OCI-LY7 (cell line): ENCODE data around the gene MCL1. TPM values are rescaled to one million over a fixed set of nuclear protein-coding genes. Genes with fewer than 3 reads are reported as not detected.

Experiments used
- BruUV-seq: library from RNA; stranded (reverse); fragments of 400-500 nt; replicated peaks from 2 replicates; lab custom pipeline; 2021; lab: Mats Ljungman, UMichigan
- CTCF ChIA-PET: fragments of 300-600 bp; sonication (Branson Sonifier 250); formaldehyde crosslinking; loops from one replicate; lab custom pipeline; 2022; ENCODE audit warnings: antibody characterized with exemption; ENCODE audit not compliant: unreplicated experiment; lab: Charles Lee
- POLR2A ChIA-PET: fragments of 300-600 bp; sonication (Branson Sonifier 250); formaldehyde crosslinking; loops from one replicate; lab custom pipeline; 2022; ENCODE audit warnings: antibody characterized with exemption; lab: Charles Lee
- DNase-seq: peaks from one replicate; pipeline ENCODE4 v3.0.0-alpha.2; 2015; ENCODE audit warnings: low spot score
- H2AFZ ChIP-seq: fragments of 200-600 bp; sonication (generic), shearing (Covaris generic); 2 replicates; pipeline ENCODE4 v1.6.1; 2014; ENCODE audit warnings: mild to moderate bottlenecking, antibody characterized with exemption, low read length, moderate library complexity
- H3K27ac ChIP-seq: fragments of 200-600 bp; sonication (generic); 2 replicates; pipeline ENCODE4 v1.5.1; 2014; ENCODE audit warnings: mixed run types, low read depth, mild to moderate bottlenecking, moderate library complexity, low read length, inconsistent platforms; ENCODE audit not compliant: poor library complexity, severe bottlenecking
- H3K36me3 ChIP-seq: fragments of 200-600 bp; sonication (generic); 2 replicates; pipeline ENCODE4 v1.6.1; 2014; ENCODE audit warnings: mild to moderate bottlenecking, antibody characterized with exemption, low read length, moderate library complexity, mixed read lengths; ENCODE audit not compliant: insufficient read depth
- H3K4me1 ChIP-seq: fragments of 200-600 bp; sonication (generic); 2 replicates; pipeline ENCODE4 v1.5.1; 2014; ENCODE audit warnings: mild to moderate bottlenecking, low read length; ENCODE audit not compliant: insufficient read depth, poor library complexity, severe bottlenecking
- H3K4me2 ChIP-seq: fragments of 200-600 bp; sonication (generic); 2 replicates; pipeline ENCODE4 v1.6.1; 2014; ENCODE audit warnings: mild to moderate bottlenecking, low read length
- H3K4me3 ChIP-seq: fragments of 200-600 bp; sonication (generic); 2 replicates; pipeline ENCODE4 v1.5.1; 2014; ENCODE audit warnings: mild to moderate bottlenecking, low read depth, low read length; ENCODE audit not compliant: poor library complexity, severe bottlenecking
- H3K79me2 ChIP-seq: fragments of 200-600 bp; sonication (generic); 2 replicates; pipeline ENCODE4 v1.6.1; 2016; ENCODE audit warnings: low read depth, mild to moderate bottlenecking, low read length, moderate library complexity, mixed read lengths; ENCODE audit not compliant: insufficient read depth
- H3K9me2 ChIP-seq: fragments of 200-600 bp; sonication (generic); 2 replicates; pipeline ENCODE4 v1.6.1; 2016; ENCODE audit warnings: mild to moderate bottlenecking, low read length, mixed read lengths; ENCODE audit not compliant: insufficient read depth
- H3K9me3 ChIP-seq: fragments of 200-600 bp; sonication (generic); 2 replicates; pipeline ENCODE4 v1.6.1; 2014; ENCODE audit warnings: mild to moderate bottlenecking, mixed run types, low read length, mixed read lengths
- H4K20me1 ChIP-seq: fragments of 200-600 bp; sonication (generic); 2 replicates; pipeline ENCODE4 v1.6.1; 2014; ENCODE audit warnings: mild to moderate bottlenecking, antibody characterized with exemption, low read length, moderate library complexity, mixed read lengths; ENCODE audit not compliant: insufficient read depth
- CTCF ChIP-seq: fragments of 200-600 bp; sonication (generic); conservative IDR thresholded peaks from 2 replicates; pipeline ENCODE4 v1.5.1; 2014; ENCODE audit warnings: mild to moderate bottlenecking, antibody characterized with exemption, low read length, moderate library complexity, mixed read lengths
- EZH2phosphoT487 ChIP-seq: fragments of 200-600 bp; sonication (generic); IDR thresholded peaks from 2 replicates; pipeline ENCODE4 v1.6.1; 2018; ENCODE audit warnings: low read depth, borderline replicate concordance, mild to moderate bottlenecking, mixed run types, antibody characterized with exemption, low read length, moderate library complexity, mixed read lengths
- intact Hi-C: fragments of 100-400 bp; cut with micrococcal nuclease; formaldehyde crosslinking; loops from one replicate; pipeline ENCODE4 v1.10.0; 2022; ENCODE audit not compliant: unreplicated experiment
- total RNA-seq, 2 experiments: library from RNA; depleted of rRNA in 1 of 2; stranded (reverse); fragments of >200 nt in 1 of 2; shearing (Covaris generic) in 1 of 2; gene quantifications; 2 replicates each; pipeline ENCODE4 v1.2.3, GENCODE V29; 2014 to 2022

Gene MCL1
- total RNA-seq, 2 experiments from 2014 or later, result 102 to 157 TPM

GRCh38 chr1:150568594-150568966 is 10.8 kb downstream of the MCL1 start:
- Histone ChIP-seq H3K4me3 (peak overlapping the region; percentile 57), H3K79me2 (peaks cover 68% of the 10 kb centered on the region), H3K4me2 (peak overlapping the region; percentile 78), H3K9me2 (no peaks in the 10 kb centered on the region), H3K27ac (peak overlapping the region; percentile 99), H3K4me1 (peaks cover 94% of the 10 kb centered on the region), H3K36me3 (peaks cover 41% of the 10 kb centered on the region), H2AFZ (no peak overlapping the region), H4K20me1 (no peaks in the 10 kb centered on the region), H3K9me3 (no peaks in the 10 kb centered on the region)
- TF ChIP-seq EZH2phosphoT487 (no peak), CTCF (no peak)
- intact Hi-C loops, result loop anchor here (10.0 kb wide), 1 partner anchor 204 kb away; the partner anchor contains the start of gene RPRD2
- ChIA-PET CTCF (interaction anchor here (1.1 to 1.7 kb wide), 2 partner anchors 11 to 61 kb away, joined by 6 to 7 read pairs; partner anchors contain the start of genes ENSA and MCL1), POLR2A (interaction anchor here (1.6 to 10.5 kb wide), 2 partner anchors 8 to 59 kb away, joined by 5 to 260 read pairs; partner anchors contain the start of gene MCL1)
- DNase-seq, result peak; percentile 52
- no TSS peak for BruUV-seq

GRCh38 chr1:150567717-150568593 is 11.5 kb downstream of the MCL1 start:
- Histone ChIP-seq H2AFZ (no peak overlapping the region; the same call in 1 of the 2 replicates), H3K9me2 (no peaks in the 10 kb centered on the region), H3K36me3 (peaks cover 34% of the 10 kb centered on the region), H3K9me3 (no peaks in the 10 kb centered on the region), H3K27ac (peak overlapping the region; percentile 99), H3K4me1 (peaks cover 94% of the 10 kb centered on the region), H3K4me2 (peak overlapping the region; percentile 78), H4K20me1 (no peaks in the 10 kb centered on the region), H3K4me3 (peak overlapping the region; percentile 57), H3K79me2 (peaks cover 62% of the 10 kb centered on the region)
- ChIA-PET POLR2A (interaction anchor here (1.1 to 10.5 kb wide), 3 partner anchors 8 to 59 kb away, joined by 3 to 260 read pairs (median 5); partner anchors contain the start of gene MCL1), CTCF (interaction anchor here (0.5 to 1.7 kb wide), 3 partner anchors 11 to 759 kb away, joined by 4 to 7 read pairs (median 6); partner anchors contain the start of genes ENSA and MCL1)
- DNase-seq, result peak; percentile 78
- BruUV-seq, result no TSS peak
- intact Hi-C loops, result loop anchor here (10.0 kb wide), 1 partner anchor 203 kb away; the partner anchor contains the start of gene RPRD2
- TF ChIP-seq CTCF (no peak; the same call in 1 of the 2 replicates), EZH2phosphoT487 (no peak)
